ACHN (cell line): Measurements from ENCODE around the gene MSH4.
"Not testable (repeated sequence)": the region's sequence is repeated elsewhere in the genome, so short reads cannot be mapped to it uniquely, and the experiment has no call there.

Experiments
- DNase-seq: peaks from one replicate; pipeline ENCODE4 v3.0.0-alpha.2; 2015
- in situ Hi-C: cut with HindIII; loops from 2 replicates; pipeline ENCODE4 v1.10.0; 2017; ENCODE audit warnings: low sequenced_read_pairs, low pct_ligation_motif_present, low pct_unique_long_range_greater_than_20kb

Gene MSH4

GRCh38 chr1:75791022-75791421, 5.7 kb upstream of the MSH4 start:
- no peak for DNase-seq
- in situ Hi-C loops = no loop called here

- DNase-seq = no peak
- in situ Hi-C loops = no loop called here
These were observed 4.6 kb upstream of the MSH4 start for GRCh38 chr1:75792091-75792490.

- in situ Hi-C loops = no loop called here
- no peak for DNase-seq
These were observed 2.3 kb upstream of the MSH4 start for GRCh38 chr1:75794382-75794781.

- in situ Hi-C loops = no loop called here
- no peak for DNase-seq
These were observed 934 bp upstream of the MSH4 start for GRCh38 chr1:75795703-75796193.

GRCh38 chr1:75797273-75797588, 549 bp downstream of the MSH4 start:
- in situ Hi-C loops = no loop called here
- no peak for DNase-seq

- no peak for DNase-seq
- in situ Hi-C loops = no loop called here
These were observed 1.0 kb downstream of the MSH4 start for GRCh38 chr1:75797606-75798216.

GRCh38 chr1:75801480-75801879, 4.8 kb downstream of the MSH4 start:
- in situ Hi-C loops, DNase-seq: not testable (repeated sequence)

- in situ Hi-C loops = no loop called here
- no peak for DNase-seq
These were observed 12.2 kb downstream of the MSH4 start for GRCh38 chr1:75808921-75809320.

- DNase-seq, in situ Hi-C loops: not testable (repeated sequence)
These were observed 13.4 kb downstream of the MSH4 start for GRCh38 chr1:75810113-75810512.

GRCh38 chr1:75811211-75811981, 14.7 kb downstream of the MSH4 start:
- in situ Hi-C loops = no loop called here
- DNase-seq = no peak

- no peak for DNase-seq
- in situ Hi-C loops = no loop called here
These were observed 15.4 kb downstream of the MSH4 start for GRCh38 chr1:75812065-75812464.

- DNase-seq, in situ Hi-C loops: not testable (repeated sequence)
These were observed 26.9 kb downstream of the MSH4 start for GRCh38 chr1:75823596-75823995.

GRCh38 chr1:75836528-75837100, 39.9 kb downstream of the MSH4 start:
- DNase-seq = no peak
- in situ Hi-C loops = no loop called here

GRCh38 chr1:75838079-75838478, 41.4 kb downstream of the MSH4 start:
- no peak for DNase-seq

GRCh38 chr1:75841421-75841820, 44.7 kb downstream of the MSH4 start:
- no peak for DNase-seq
- in situ Hi-C loops = no loop called here

More at GRCh38 chr1:75838079-75838478, 41.4 kb downstream of the MSH4 start:
- in situ Hi-C loops = no loop called here

GRCh38 chr1:75845576-75845975, 48.9 kb downstream of the MSH4 start:
- in situ Hi-C loops = no loop called here
- no peak for DNase-seq

- in situ Hi-C loops = no loop called here
- no peak for DNase-seq
These were observed 58.3 kb downstream of the MSH4 start for GRCh38 chr1:75855010-75855409.

- DNase-seq = no peak
- in situ Hi-C loops = no loop called here
These were observed 59.1 kb downstream of the MSH4 start for GRCh38 chr1:75855734-75856133.

- no peak for DNase-seq
These were observed 65.1 kb downstream of the MSH4 start for GRCh38 chr1:75861831-75862230.

GRCh38 chr1:75870951-75871350, 74.3 kb downstream of the MSH4 start:
- in situ Hi-C loops = no loop called here
- no peak for DNase-seq

More at GRCh38 chr1:75861831-75862230, 65.1 kb downstream of the MSH4 start:
- in situ Hi-C loops = no loop called here
